ENCODE results near the gene LONRF3.
A peak's percentile ranks its signal among the peaks of the same experiment; 100 is the strongest.

LONRF3 gene

GRCh38 chrX:118974088-118974907 is at the start of gene LONRF3:
LONRF3 (plus strand) TSS chrX:118974618; CDS start chrX:118974781, 163 bp downstream.
- peaks cover 9% of the 10 kb centered on the region for H3K4me1 ChIP-seq (ENCODE audit: control insufficient read depth, insufficient read depth, low read length)
- peak within 1 kb of the TSS; percentile 77 for H3K4me3 ChIP-seq (ENCODE audit: low read length)
- peak; percentile 40 for DNase-seq (ENCODE audit: low read depth)
- peak within 1 kb of the TSS; percentile 63 for H3K9ac ChIP-seq (ENCODE audit: low read length)
- H3K27me3 ChIP-seq (replicated peaks; ENCODE audit: control insufficient read depth, insufficient read depth, low read length) = peaks cover 43% of the 10 kb centered on the region
- H3K9me3 ChIP-seq (ENCODE audit: control insufficient read depth, low read length) = no peaks in the 10 kb centered on the region
- H3K36me3 ChIP-seq (ENCODE audit: control insufficient read depth, insufficient read depth, low read length, severe bottlenecking) = no peaks in the 10 kb centered on the region

- H3K4me1 ChIP-seq (ENCODE audit: control insufficient read depth, insufficient read depth, low read length) = no peaks in the 10 kb centered on the region
- no peak for DNase-seq (ENCODE audit: low read depth)
- no peaks in the 10 kb centered on the region for H3K36me3 ChIP-seq (ENCODE audit: control insufficient read depth, insufficient read depth, low read length, severe bottlenecking)
- peaks cover 12% of the 10 kb centered on the region for H3K9me3 ChIP-seq (ENCODE audit: control insufficient read depth, low read length)
- peaks cover 4% of the 10 kb centered on the region for H3K27me3 ChIP-seq (replicated peaks; ENCODE audit: control insufficient read depth, insufficient read depth, low read length)
- no peak overlapping the region for H3K4me3 ChIP-seq (ENCODE audit: low read length)
- H3K9ac ChIP-seq (ENCODE audit: low read length) = no peak overlapping the region
Observed at GRCh38 chrX:118928151-118928550, 46.3 kb upstream of the LONRF3 start.

DNA sequence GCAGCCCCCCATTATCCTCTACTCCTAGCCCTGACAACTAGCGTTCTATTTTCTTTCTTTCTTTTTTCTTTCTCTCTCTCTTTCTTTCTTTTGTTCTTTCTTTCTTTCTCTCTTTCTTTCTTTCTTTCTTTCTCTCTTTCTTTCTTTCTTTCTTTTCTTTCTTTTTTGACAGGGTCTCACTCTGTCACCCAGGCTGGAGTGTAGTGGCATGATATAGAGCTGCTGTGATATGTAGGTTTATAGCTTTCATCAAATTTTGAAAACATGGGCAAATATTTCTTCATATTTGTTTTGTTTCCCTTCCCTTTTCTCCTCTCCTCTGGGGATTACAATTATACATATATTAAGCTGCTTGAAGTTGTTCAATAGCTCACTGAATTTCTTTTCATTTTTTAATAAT is 39.1 kb upstream of the LONRF3 start:
- H3K27me3 ChIP-seq (replicated peaks; ENCODE audit: control insufficient read depth, insufficient read depth, low read length) = peaks cover 31% of the 10 kb centered on the region
- H3K4me1 ChIP-seq (ENCODE audit: control insufficient read depth, insufficient read depth, low read length) = no peaks in the 10 kb centered on the region

DNA sequence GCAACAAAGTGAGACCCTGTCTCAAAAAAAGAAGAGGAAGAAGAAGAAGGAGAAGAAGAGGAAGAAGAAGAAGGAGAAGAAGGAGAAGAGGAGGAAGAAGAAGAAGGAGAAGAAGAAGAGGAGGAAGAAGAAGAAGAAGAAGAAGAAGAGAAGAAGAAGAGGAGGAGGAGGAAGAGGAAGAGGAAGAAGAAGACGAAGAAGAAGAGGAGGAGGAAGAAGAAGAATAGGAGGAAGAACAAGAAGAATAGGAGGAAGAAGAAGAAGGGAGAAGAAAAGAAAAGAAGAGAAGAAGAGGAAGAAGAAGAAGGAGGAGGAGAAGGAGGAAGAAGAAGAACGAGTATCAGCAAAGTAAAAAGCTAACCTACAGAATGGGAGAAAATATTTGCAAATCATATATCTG is 33.3 kb upstream of the LONRF3 start:
- no peaks in the 10 kb centered on the region for H3K4me1 ChIP-seq (ENCODE audit: control insufficient read depth, insufficient read depth, low read length)
- no peak for DNase-seq (ENCODE audit: low read depth)
- no peak overlapping the region for H3K4me3 ChIP-seq (ENCODE audit: low read length)
- no peaks in the 10 kb centered on the region for H3K36me3 ChIP-seq (ENCODE audit: control insufficient read depth, insufficient read depth, low read length, severe bottlenecking)
- peaks cover 4% of the 10 kb centered on the region for H3K9me3 ChIP-seq (ENCODE audit: control insufficient read depth, low read length)
- H3K27me3 ChIP-seq (replicated peaks; ENCODE audit: control insufficient read depth, insufficient read depth, low read length) = peaks cover 30% of the 10 kb centered on the region
- H3K9ac ChIP-seq (ENCODE audit: low read length) = no peak overlapping the region

More for the DNA sequence above, 39.1 kb upstream of the LONRF3 start:
- Histone ChIP-seq H3K9ac (ENCODE audit: low read length) (no peak overlapping the region), H3K4me3 (ENCODE audit: low read length) (no peak overlapping the region), H3K9me3 (ENCODE audit: control insufficient read depth, low read length) (peaks cover 14% of the 10 kb centered on the region), H3K36me3 (ENCODE audit: control insufficient read depth, insufficient read depth, low read length, severe bottlenecking) (no peaks in the 10 kb centered on the region)
- no peak for DNase-seq (ENCODE audit: low read depth)

GRCh38 chrX:118943102-118943501 is 31.3 kb upstream of the LONRF3 start:
- Histone ChIP-seq H3K4me1 (ENCODE audit: control insufficient read depth, insufficient read depth, low read length) (no peaks in the 10 kb centered on the region), H3K36me3 (ENCODE audit: control insufficient read depth, insufficient read depth, low read length, severe bottlenecking) (no peaks in the 10 kb centered on the region), H3K4me3 (ENCODE audit: low read length) (no peak overlapping the region), H3K9me3 (ENCODE audit: control insufficient read depth, low read length) (peaks cover 4% of the 10 kb centered on the region), H3K9ac (ENCODE audit: low read length) (no peak overlapping the region), H3K27me3 (replicated peaks; ENCODE audit: control insufficient read depth, insufficient read depth, low read length) (peaks cover 21% of the 10 kb centered on the region)
- DNase-seq (ENCODE audit: low read depth) = no peak

- Histone ChIP-seq H3K9me3 (ENCODE audit: control insufficient read depth, low read length) (peaks cover 4% of the 10 kb centered on the region), H3K27me3 (replicated peaks; ENCODE audit: control insufficient read depth, insufficient read depth, low read length) (peaks cover 10% of the 10 kb centered on the region), H3K36me3 (ENCODE audit: control insufficient read depth, insufficient read depth, low read length, severe bottlenecking) (no peaks in the 10 kb centered on the region), H3K4me1 (ENCODE audit: control insufficient read depth, insufficient read depth, low read length) (no peaks in the 10 kb centered on the region), H3K9ac (ENCODE audit: low read length) (no peak overlapping the region), H3K4me3 (ENCODE audit: low read length) (no peak overlapping the region)
- no peak for DNase-seq (ENCODE audit: low read depth)
Observed at GRCh38 chrX:118945921-118946320, 28.5 kb upstream of the LONRF3 start.

DNA sequence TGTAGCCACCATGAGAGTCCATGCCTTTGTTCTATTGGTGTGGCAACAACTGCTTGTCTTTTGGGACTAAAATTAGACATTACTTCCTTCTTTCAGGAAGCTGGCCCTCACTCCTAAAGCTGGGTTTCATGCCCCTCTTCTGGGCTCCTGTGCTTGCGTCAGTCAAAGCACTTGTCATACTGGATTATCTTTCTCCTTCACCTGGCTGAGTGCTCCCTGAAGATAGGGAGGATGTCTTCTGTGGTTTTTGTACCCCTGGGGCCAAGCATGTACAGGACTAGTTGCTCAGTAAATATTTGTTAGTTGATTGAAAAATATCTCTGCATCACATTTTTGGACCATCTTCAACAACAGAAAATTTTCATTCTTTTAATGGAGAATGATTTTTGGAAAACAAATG is 26.1 kb upstream of the LONRF3 start:
- no peak overlapping the region for H3K9ac ChIP-seq (ENCODE audit: low read length)
- no peak for DNase-seq (ENCODE audit: low read depth)
- H3K27me3 ChIP-seq (replicated peaks; ENCODE audit: control insufficient read depth, insufficient read depth, low read length) = peaks cover 4% of the 10 kb centered on the region
- no peaks in the 10 kb centered on the region for H3K4me1 ChIP-seq (ENCODE audit: control insufficient read depth, insufficient read depth, low read length)
- H3K36me3 ChIP-seq (ENCODE audit: control insufficient read depth, insufficient read depth, low read length, severe bottlenecking) = no peaks in the 10 kb centered on the region
- H3K4me3 ChIP-seq (ENCODE audit: low read length) = no peak overlapping the region
- H3K9me3 ChIP-seq (ENCODE audit: control insufficient read depth, low read length) = no peaks in the 10 kb centered on the region

DNA sequence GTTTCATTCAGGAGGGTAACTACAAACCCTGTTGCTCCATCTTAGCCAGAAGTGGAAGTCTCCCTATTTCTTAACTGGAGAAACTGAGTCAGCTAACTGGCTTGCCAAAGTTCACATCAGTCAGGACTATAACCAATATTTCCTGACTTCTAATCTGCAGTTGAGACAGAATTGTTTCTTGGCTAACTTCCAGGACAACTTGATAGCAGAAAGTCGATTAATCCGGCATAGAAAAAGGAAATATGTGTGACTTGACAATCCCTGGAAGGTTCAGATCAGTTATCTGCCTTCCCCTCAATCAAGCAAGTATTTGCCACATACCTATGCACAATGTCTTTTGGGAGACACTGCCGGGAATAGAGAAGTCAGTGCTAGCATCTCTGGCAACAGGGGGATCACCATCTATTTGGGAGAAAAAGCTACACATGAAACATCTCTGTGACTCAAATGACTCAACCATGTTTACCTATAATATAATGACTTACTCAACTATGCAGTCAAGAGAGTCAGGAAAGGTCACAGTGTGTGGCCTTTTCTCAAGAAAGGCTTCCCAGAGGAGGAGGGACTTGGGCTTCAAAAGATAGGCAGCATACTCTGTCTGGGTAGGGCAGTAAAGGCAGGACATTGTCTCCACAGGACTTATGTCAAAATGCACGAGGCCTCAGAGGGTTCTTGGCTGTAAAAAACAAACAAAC is 12.4 kb upstream of the LONRF3 start:
- Histone ChIP-seq H3K36me3 (ENCODE audit: control insufficient read depth, insufficient read depth, low read length, severe bottlenecking) (no peaks in the 10 kb centered on the region), H3K4me1 (ENCODE audit: control insufficient read depth, insufficient read depth, low read length) (no peaks in the 10 kb centered on the region), H3K27me3 (replicated peaks; ENCODE audit: control insufficient read depth, insufficient read depth, low read length) (peaks cover 24% of the 10 kb centered on the region), H3K9me3 (ENCODE audit: control insufficient read depth, low read length) (no peaks in the 10 kb centered on the region), H3K4me3 (ENCODE audit: low read length) (no peak overlapping the region), H3K9ac (ENCODE audit: low read length) (no peak overlapping the region)
- DNase-seq (ENCODE audit: low read depth) = no peak

GRCh38 chrX:118963159-118963558 is 11.3 kb upstream of the LONRF3 start:
- H3K9me3 ChIP-seq (ENCODE audit: control insufficient read depth, low read length) = no peaks in the 10 kb centered on the region
- no peak for DNase-seq (ENCODE audit: low read depth)
- no peak overlapping the region for H3K9ac ChIP-seq (ENCODE audit: low read length)
- H3K4me1 ChIP-seq (ENCODE audit: control insufficient read depth, insufficient read depth, low read length) = no peaks in the 10 kb centered on the region
- H3K4me3 ChIP-seq (ENCODE audit: low read length) = no peak overlapping the region
- peaks cover 32% of the 10 kb centered on the region for H3K27me3 ChIP-seq (replicated peaks; ENCODE audit: control insufficient read depth, insufficient read depth, low read length)
- no peaks in the 10 kb centered on the region for H3K36me3 ChIP-seq (ENCODE audit: control insufficient read depth, insufficient read depth, low read length, severe bottlenecking)

GRCh38 chrX:118964252-118964651 is 10.2 kb upstream of the LONRF3 start:
- no peaks in the 10 kb centered on the region for H3K36me3 ChIP-seq (ENCODE audit: control insufficient read depth, insufficient read depth, low read length, severe bottlenecking)
- DNase-seq (ENCODE audit: low read depth) = no peak
- no peak overlapping the region for H3K9ac ChIP-seq (ENCODE audit: low read length)
- no peaks in the 10 kb centered on the region for H3K4me1 ChIP-seq (ENCODE audit: control insufficient read depth, insufficient read depth, low read length)
- H3K9me3 ChIP-seq (ENCODE audit: control insufficient read depth, low read length) = no peaks in the 10 kb centered on the region
- peaks cover 41% of the 10 kb centered on the region for H3K27me3 ChIP-seq (replicated peaks; ENCODE audit: control insufficient read depth, insufficient read depth, low read length)
- H3K4me3 ChIP-seq (ENCODE audit: low read length) = no peak overlapping the region

DNA sequence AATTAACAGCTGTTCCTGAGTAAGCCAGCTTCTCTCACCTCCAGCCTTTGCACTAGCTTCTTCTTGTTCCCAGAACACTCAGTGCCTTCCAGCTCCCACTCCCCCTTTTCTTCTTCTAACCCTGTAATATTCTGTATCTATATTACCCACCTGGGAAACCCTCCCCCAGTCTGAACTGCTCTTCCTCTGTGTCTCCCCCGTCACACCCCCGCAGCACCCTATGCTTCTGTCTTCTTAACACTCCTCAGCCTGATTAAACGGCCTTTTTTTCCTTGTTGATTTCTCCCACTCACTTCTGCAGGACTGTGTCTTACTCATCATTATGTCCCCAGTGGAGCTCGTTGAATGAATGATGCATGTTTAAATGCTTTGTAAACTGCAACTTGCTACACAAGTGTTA is 9.0 kb upstream of the LONRF3 start:
- peaks cover 46% of the 10 kb centered on the region for H3K27me3 ChIP-seq (replicated peaks; ENCODE audit: control insufficient read depth, insufficient read depth, low read length)
- H3K4me1 ChIP-seq (ENCODE audit: control insufficient read depth, insufficient read depth, low read length) = no peaks in the 10 kb centered on the region
- no peak overlapping the region for H3K9ac ChIP-seq (ENCODE audit: low read length)
- H3K4me3 ChIP-seq (ENCODE audit: low read length) = no peak overlapping the region
- H3K9me3 ChIP-seq (ENCODE audit: control insufficient read depth, low read length) = no peaks in the 10 kb centered on the region
- no peak for DNase-seq (ENCODE audit: low read depth)
- H3K36me3 ChIP-seq (ENCODE audit: control insufficient read depth, insufficient read depth, low read length, severe bottlenecking) = no peaks in the 10 kb centered on the region
